HG03439 (cell line): ENCODE results near the gene DCC.
"Not testable (repeated sequence)": the region's sequence is repeated elsewhere in the genome, so short reads cannot be mapped to it uniquely, and the experiment has no call there.

Experiments used
- ATAC-seq: cut with Tn5 transposase; IDR thresholded peaks from one replicate; pipeline ENCODE4 v1.9.1; 2021; ENCODE audit warnings: mild to moderate bottlenecking, moderate library complexity; ENCODE audit not compliant: unreplicated experiment

DCC gene

GRCh38 chr18:53458944-53459580, 1119.1 kb downstream of the DCC start:
- ATAC-seq: no peak

- no peak for ATAC-seq
Observed at GRCh38 chr18:53467756-53468155, 1127.8 kb downstream of the DCC start.

GRCh38 chr18:53468173-53468572, 1128.2 kb downstream of the DCC start:
- not testable (repeated sequence) for ATAC-seq

GRCh38 chr18:53472546-53472945, 1132.5 kb downstream of the DCC start:
- no peak for ATAC-seq

GRCh38 chr18:53478155-53478554, 1138.2 kb downstream of the DCC start:
- ATAC-seq: no peak

- ATAC-seq: no peak
Observed at GRCh38 chr18:53486296-53486695, 1146.3 kb downstream of the DCC start.

GRCh38 chr18:53489266-53489665, 1149.3 kb downstream of the DCC start:
- ATAC-seq: no peak

GRCh38 chr18:53490019-53490418, 1150.0 kb downstream of the DCC start:
- ATAC-seq: no peak

GRCh38 chr18:53496028-53496427, 1156.0 kb downstream of the DCC start:
- ATAC-seq: no peak

- no peak for ATAC-seq
Observed at GRCh38 chr18:53503914-53504441, 1164.0 kb downstream of the DCC start.

GRCh38 chr18:53508529-53508928, 1168.5 kb downstream of the DCC start:
- no peak for ATAC-seq

GRCh38 chr18:53509886-53510285, 1169.9 kb downstream of the DCC start:
- no peak for ATAC-seq

GRCh38 chr18:53511725-53512124, 1171.7 kb downstream of the DCC start:
- not testable (repeated sequence) for ATAC-seq

GRCh38 chr18:53521068-53521467, 1181.1 kb downstream of the DCC start:
- ATAC-seq: no peak

GRCh38 chr18:53526101-53526870, 1186.3 kb downstream of the DCC start:
- ATAC-seq: no peak

GRCh38 chr18:53527365-53527764, 1187.4 kb downstream of the DCC start:
- no peak for ATAC-seq

GRCh38 chr18:53531187-53531586, 1191.2 kb downstream of the DCC start:
- no peak for ATAC-seq

GRCh38 chr18:53531896-53532295, 1191.9 kb downstream of the DCC start:
- ATAC-seq: no peak

- no peak for ATAC-seq
Observed at GRCh38 chr18:53534203-53534602, 1194.2 kb downstream of the DCC start.

GRCh38 chr18:53534695-53535094, 1194.7 kb downstream of the DCC start:
- no peak for ATAC-seq

- no peak for ATAC-seq
Observed at GRCh38 chr18:53536908-53537307, 1196.9 kb downstream of the DCC start.

GRCh38 chr18:53541924-53542323, 1201.9 kb downstream of the DCC start:
- no peak for ATAC-seq
